Measurements from ENCODE around the gene CMKLR1.

The CMKLR1 gene

GRCh38 chr12:108358580-108358965 lies 19.5 kb upstream of the CMKLR1 start:
- H3K27ac ChIP-seq (ENCODE audit: low read depth, low read length) = no peak overlapping the region
- no peak overlapping the region for H3K4me3 ChIP-seq (ENCODE audit: low read length)
- H3K27me3 ChIP-seq (ENCODE audit: control insufficient read depth, insufficient read depth, low read length) = no peaks in the 10 kb centered on the region
- no peaks in the 10 kb centered on the region for H3K4me1 ChIP-seq (ENCODE audit: control insufficient read depth, insufficient read depth, low read length)
- H3K9ac ChIP-seq (ENCODE audit: low read length) = no peak overlapping the region
- H3K36me3 ChIP-seq (ENCODE audit: control insufficient read depth, insufficient read depth, low read length) = no peaks in the 10 kb centered on the region

- no peaks in the 10 kb centered on the region for H3K27me3 ChIP-seq (ENCODE audit: control insufficient read depth, insufficient read depth, low read length)
- H3K4me1 ChIP-seq (ENCODE audit: control insufficient read depth, insufficient read depth, low read length) = no peaks in the 10 kb centered on the region
- H3K36me3 ChIP-seq (ENCODE audit: control insufficient read depth, insufficient read depth, low read length) = no peaks in the 10 kb centered on the region
- no peak overlapping the region for H3K9ac ChIP-seq (ENCODE audit: low read length)
- H3K4me3 ChIP-seq (ENCODE audit: low read length) = no peak overlapping the region
- no peak overlapping the region for H3K27ac ChIP-seq (ENCODE audit: low read depth, low read length)
These were observed 18.9 kb upstream of the CMKLR1 start for GRCh38 chr12:108357834-108358579.

GRCh38 chr12:108356835-108357806 lies 18.0 kb upstream of the CMKLR1 start:
- H3K4me1 ChIP-seq (ENCODE audit: control insufficient read depth, insufficient read depth, low read length) = no peaks in the 10 kb centered on the region
- H3K9ac ChIP-seq (ENCODE audit: low read length) = no peak overlapping the region
- no peaks in the 10 kb centered on the region for H3K36me3 ChIP-seq (ENCODE audit: control insufficient read depth, insufficient read depth, low read length)
- H3K27me3 ChIP-seq (ENCODE audit: control insufficient read depth, insufficient read depth, low read length) = no peaks in the 10 kb centered on the region
- H3K27ac ChIP-seq (ENCODE audit: low read depth, low read length) = no peak overlapping the region
- no peak overlapping the region for H3K4me3 ChIP-seq (ENCODE audit: low read length)

GRCh38 chr12:108355069-108355468 lies 16.0 kb upstream of the CMKLR1 start:
- Histone ChIP-seq H3K27me3 (ENCODE audit: control insufficient read depth, insufficient read depth, low read length) (no peaks in the 10 kb centered on the region), H3K4me3 (ENCODE audit: low read length) (no peak overlapping the region), H3K4me1 (ENCODE audit: control insufficient read depth, insufficient read depth, low read length) (no peaks in the 10 kb centered on the region), H3K27ac (ENCODE audit: low read depth, low read length) (no peak overlapping the region), H3K9ac (ENCODE audit: low read length) (no peak overlapping the region), H3K36me3 (ENCODE audit: control insufficient read depth, insufficient read depth, low read length) (no peaks in the 10 kb centered on the region)

GRCh38 chr12:108352591-108352990 lies 13.5 kb upstream of the CMKLR1 start:
- no peak overlapping the region for H3K4me3 ChIP-seq (ENCODE audit: low read length)
- no peaks in the 10 kb centered on the region for H3K36me3 ChIP-seq (ENCODE audit: control insufficient read depth, insufficient read depth, low read length)
- no peaks in the 10 kb centered on the region for H3K4me1 ChIP-seq (ENCODE audit: control insufficient read depth, insufficient read depth, low read length)
- no peaks in the 10 kb centered on the region for H3K27me3 ChIP-seq (ENCODE audit: control insufficient read depth, insufficient read depth, low read length)
- no peak overlapping the region for H3K9ac ChIP-seq (ENCODE audit: low read length)
- H3K27ac ChIP-seq (ENCODE audit: low read depth, low read length) = no peak overlapping the region

GRCh38 chr12:108350511-108350910 lies 11.4 kb upstream of the CMKLR1 start:
- Histone ChIP-seq H3K9ac (ENCODE audit: low read length) (no peak overlapping the region), H3K27ac (ENCODE audit: low read depth, low read length) (no peak overlapping the region), H3K4me1 (ENCODE audit: control insufficient read depth, insufficient read depth, low read length) (no peaks in the 10 kb centered on the region), H3K27me3 (ENCODE audit: control insufficient read depth, insufficient read depth, low read length) (no peaks in the 10 kb centered on the region), H3K4me3 (ENCODE audit: low read length) (no peak overlapping the region), H3K36me3 (ENCODE audit: control insufficient read depth, insufficient read depth, low read length) (no peaks in the 10 kb centered on the region)

- Histone ChIP-seq H3K4me3 (ENCODE audit: low read length) (no peak overlapping the region), H3K27me3 (ENCODE audit: control insufficient read depth, insufficient read depth, low read length) (no peaks in the 10 kb centered on the region), H3K27ac (ENCODE audit: low read depth, low read length) (no peak overlapping the region)
These were observed 10.2 kb upstream of the CMKLR1 start for GRCh38 chr12:108349278-108349688.

GRCh38 chr12:108348842-108349241 lies 9.7 kb upstream of the CMKLR1 start:
- H3K4me3 ChIP-seq (ENCODE audit: low read length) = no peak overlapping the region
- H3K9ac ChIP-seq (ENCODE audit: low read length) = no peak overlapping the region
- peak overlapping the region; percentile 37 for H3K27ac ChIP-seq (ENCODE audit: low read depth, low read length)
- no peaks in the 10 kb centered on the region for H3K27me3 ChIP-seq (ENCODE audit: control insufficient read depth, insufficient read depth, low read length)
- no peaks in the 10 kb centered on the region for H3K4me1 ChIP-seq (ENCODE audit: control insufficient read depth, insufficient read depth, low read length)
- H3K36me3 ChIP-seq (ENCODE audit: control insufficient read depth, insufficient read depth, low read length) = no peaks in the 10 kb centered on the region

More at GRCh38 chr12:108349278-108349688, 10.2 kb upstream of the CMKLR1 start:
- Histone ChIP-seq H3K9ac (ENCODE audit: low read length) (no peak overlapping the region), H3K36me3 (ENCODE audit: control insufficient read depth, insufficient read depth, low read length) (no peaks in the 10 kb centered on the region), H3K4me1 (ENCODE audit: control insufficient read depth, insufficient read depth, low read length) (no peaks in the 10 kb centered on the region)

GRCh38 chr12:108346727-108347710 lies 7.9 kb upstream of the CMKLR1 start:
- Histone ChIP-seq H3K27ac (ENCODE audit: low read depth, low read length) (no peak overlapping the region), H3K4me1 (ENCODE audit: control insufficient read depth, insufficient read depth, low read length) (no peaks in the 10 kb centered on the region), H3K36me3 (ENCODE audit: control insufficient read depth, insufficient read depth, low read length) (no peaks in the 10 kb centered on the region), H3K9ac (ENCODE audit: low read length) (no peak overlapping the region), H3K27me3 (ENCODE audit: control insufficient read depth, insufficient read depth, low read length) (no peaks in the 10 kb centered on the region), H3K4me3 (ENCODE audit: low read length) (no peak overlapping the region)

- H3K4me1 ChIP-seq (ENCODE audit: control insufficient read depth, insufficient read depth, low read length) = no peaks in the 10 kb centered on the region
These were observed 6.9 kb upstream of the CMKLR1 start for GRCh38 chr12:108345716-108346633.

GRCh38 chr12:108342985-108343384 lies 3.9 kb upstream of the CMKLR1 start:
- Histone ChIP-seq H3K27me3 (ENCODE audit: control insufficient read depth, insufficient read depth, low read length) (no peaks in the 10 kb centered on the region), H3K4me1 (ENCODE audit: control insufficient read depth, insufficient read depth, low read length) (no peaks in the 10 kb centered on the region), H3K9ac (ENCODE audit: low read length) (no peak overlapping the region), H3K36me3 (ENCODE audit: control insufficient read depth, insufficient read depth, low read length) (no peaks in the 10 kb centered on the region), H3K4me3 (ENCODE audit: low read length) (no peak overlapping the region), H3K27ac (ENCODE audit: low read depth, low read length) (no peak overlapping the region)

More at GRCh38 chr12:108345716-108346633, 6.9 kb upstream of the CMKLR1 start:
- no peak overlapping the region for H3K9ac ChIP-seq (ENCODE audit: low read length)
- H3K36me3 ChIP-seq (ENCODE audit: control insufficient read depth, insufficient read depth, low read length) = no peaks in the 10 kb centered on the region
- no peak overlapping the region for H3K27ac ChIP-seq (ENCODE audit: low read depth, low read length)
- no peaks in the 10 kb centered on the region for H3K27me3 ChIP-seq (ENCODE audit: control insufficient read depth, insufficient read depth, low read length)
- H3K4me3 ChIP-seq (ENCODE audit: low read length) = no peak overlapping the region
